ENCODE measurements around the gene CD300LB. TPM values are rescaled to one million over a fixed set of nuclear protein-coding genes. Genes with fewer than 3 reads are reported as not detected.

Gene CD300LB
- total RNA-seq: not detected in 2 replicates

GRCh38 chr17:74531231-74531761, at the start of gene CD300LB:
CD300LB (minus strand) TSS chr17:74531475; CDS start chr17:74531350, 125 bp downstream.

GRCh38 chr17:74567397-74567796, 36.1 kb upstream of the CD300LB start, which contains the start of gene CD300H:
CD300H (minus strand) TSS chr17:74567509.

GRCh38 chr17:74545843-74546230, 14.6 kb upstream of the CD300LB start, which contains the start of gene CD300C:
CD300C (minus strand) TSS chr17:74546115; CDS start chr17:74545782, 333 bp downstream.

Other genes with a start within 250 kb of the CD300LB start
- gene KIF19, start 205.2 kb downstream of the CD300LB start, total RNA-seq: not detected in 2 replicates
- not detected in 2 replicates for gene BTBD17, start 169.6 kb downstream of the CD300LB start, total RNA-seq
- 0.16 TPM in 1 of 2 replicates, not detected in the other for gene GPR142, start 164.0 kb downstream of the CD300LB start, total RNA-seq
- gene GPRC5C, start 99.4 kb downstream of the CD300LB start, total RNA-seq: 0.52 and 1.1 TPM in 2 replicates
- not detected in 2 replicates for gene CD300A, start 64.8 kb downstream of the CD300LB start, total RNA-seq
- gene CD300C, start 14.6 kb upstream of the CD300LB start, total RNA-seq: not detected in 2 replicates
- not detected in 2 replicates for gene CD300H, start 36.0 kb upstream of the CD300LB start, total RNA-seq
- gene CD300LD, start 60.8 kb upstream of the CD300LB start, total RNA-seq: not detected in 2 replicates
- not detected in 2 replicates for gene CD300E, start 92.3 kb upstream of the CD300LB start, total RNA-seq
- not detected in 2 replicates for gene CD300LF, start 181.4 kb upstream of the CD300LB start, total RNA-seq
- gene RAB37, start 205.8 kb upstream of the CD300LB start, total RNA-seq: 0.16 and 0.60 TPM in 2 replicates
- gene NHERF1, start 217.2 kb upstream of the CD300LB start, total RNA-seq: 1.9 and 2.5 TPM in 2 replicates
- 39.1 and 46.7 TPM in 2 replicates for gene NAT9, start 244.9 kb upstream of the CD300LB start, total RNA-seq

Data from bronchial smooth muscle cell (primary cell).